GM18868 (cell line): ENCODE measurements around the gene CUBN.
"Not testable (repeated sequence)": the region's sequence is repeated elsewhere in the genome, so short reads cannot be mapped to it uniquely, and the experiment has no call there.

Source experiments
- ATAC-seq: cut with Tn5 transposase; IDR thresholded peaks from one replicate; pipeline ENCODE4 v1.9.1; 2021; ENCODE audit warnings: mild to moderate bottlenecking, moderate library complexity; ENCODE audit not compliant: unreplicated experiment

CUBN gene

DNA sequence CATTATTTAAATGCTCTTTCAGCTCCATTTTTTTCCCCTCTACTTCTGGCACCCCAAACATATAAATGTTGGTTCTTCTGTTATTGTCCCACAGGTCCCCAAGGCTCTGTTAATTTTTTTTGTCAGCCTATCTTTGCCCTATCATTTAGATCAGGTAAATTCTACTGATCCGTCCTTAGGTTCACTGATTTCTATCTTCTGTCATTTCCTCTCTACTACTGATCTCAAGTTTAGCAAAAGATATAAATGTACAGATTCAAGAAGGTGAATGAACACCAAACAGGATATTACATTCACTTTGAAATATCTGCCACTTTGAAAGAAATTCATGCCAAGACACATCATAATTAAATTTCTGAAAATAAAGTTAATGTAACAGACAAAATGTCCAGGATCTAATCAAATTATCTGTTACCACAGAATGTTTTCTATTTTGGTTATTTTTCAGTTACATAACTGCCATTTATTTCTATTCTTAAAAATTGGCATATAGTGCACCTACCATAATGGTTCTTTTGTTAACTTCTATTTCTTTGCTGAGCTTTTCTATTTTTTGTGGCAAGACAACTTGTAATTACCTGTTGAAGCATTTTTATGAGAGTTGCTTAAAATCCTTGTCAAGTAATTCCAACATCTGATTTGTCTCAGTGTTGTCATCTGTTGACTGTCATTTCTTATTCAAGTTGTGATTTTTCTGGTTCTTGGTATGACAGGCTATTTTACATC is 12.1 kb upstream of the CUBN start:
- no peak for ATAC-seq

DNA sequence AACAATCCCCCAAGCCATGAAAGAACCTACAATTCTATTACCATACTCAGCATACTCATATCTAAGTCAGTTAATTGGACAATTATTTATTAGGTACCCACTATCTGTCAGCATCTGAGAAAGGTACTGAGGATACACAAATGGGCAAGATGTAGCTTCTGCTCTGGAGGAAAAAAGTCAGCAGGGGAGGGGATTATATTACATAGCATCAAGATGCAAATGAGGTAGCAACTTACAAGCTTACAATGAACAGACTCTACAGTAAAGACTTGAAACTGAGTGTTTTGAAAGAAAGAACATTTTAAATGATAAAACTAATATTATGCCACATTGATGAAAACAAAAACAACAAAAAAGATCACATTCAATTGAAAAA is 10.8 kb upstream of the CUBN start:
- no peak for ATAC-seq

DNA sequence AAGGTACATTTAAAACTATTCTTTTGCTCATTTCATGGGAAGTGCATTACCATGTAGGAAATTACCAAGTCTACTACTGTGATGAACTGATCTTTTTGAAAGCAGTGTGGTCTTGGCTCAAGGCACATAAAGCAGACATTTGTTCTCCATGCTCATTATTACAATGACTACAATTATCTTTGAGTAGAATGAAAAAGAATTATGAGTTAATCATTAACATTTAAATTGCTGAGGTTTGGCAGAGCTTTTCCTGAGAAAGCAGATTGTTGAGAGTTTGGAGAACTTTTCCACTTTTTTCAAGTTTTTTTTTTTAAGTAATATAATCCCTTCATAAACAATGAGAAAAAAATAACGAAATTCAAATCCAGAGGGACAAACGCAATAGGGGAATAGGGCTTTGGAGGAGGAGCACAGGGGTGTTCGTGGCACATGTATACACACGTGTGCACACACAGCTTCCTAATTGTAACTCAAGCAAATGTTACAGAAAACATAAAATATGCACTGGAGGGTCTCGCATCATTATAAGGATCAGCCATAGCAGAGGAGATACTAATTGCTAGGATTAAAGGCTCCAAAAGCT is 8.9 kb upstream of the CUBN start:
- ATAC-seq: no peak

DNA sequence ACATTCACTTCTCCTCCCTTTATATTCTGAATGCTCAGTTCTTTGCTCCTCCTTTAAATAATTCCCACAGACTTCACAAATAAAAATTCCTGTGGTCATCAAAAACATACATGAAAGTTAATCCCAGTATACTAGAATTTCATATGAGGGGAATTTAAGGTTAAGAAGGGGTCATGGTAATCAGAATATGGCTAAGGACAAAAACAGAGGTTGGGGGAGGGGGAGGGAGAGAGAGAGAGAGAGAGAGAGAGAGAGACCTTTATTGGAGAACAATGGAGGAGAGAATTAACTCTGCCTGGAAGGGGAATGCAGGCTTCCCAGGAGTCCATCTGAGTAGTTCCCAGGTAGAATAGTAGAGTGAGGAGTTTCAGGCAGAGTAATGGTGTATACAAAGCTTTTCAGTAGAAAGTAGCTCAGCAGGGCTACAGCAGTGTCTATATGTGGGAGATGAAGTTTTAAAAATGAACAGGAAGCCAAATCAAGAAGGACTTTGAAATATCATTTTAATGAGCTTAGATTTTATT is 5.2 kb upstream of the CUBN start:
- no peak for ATAC-seq

DNA sequence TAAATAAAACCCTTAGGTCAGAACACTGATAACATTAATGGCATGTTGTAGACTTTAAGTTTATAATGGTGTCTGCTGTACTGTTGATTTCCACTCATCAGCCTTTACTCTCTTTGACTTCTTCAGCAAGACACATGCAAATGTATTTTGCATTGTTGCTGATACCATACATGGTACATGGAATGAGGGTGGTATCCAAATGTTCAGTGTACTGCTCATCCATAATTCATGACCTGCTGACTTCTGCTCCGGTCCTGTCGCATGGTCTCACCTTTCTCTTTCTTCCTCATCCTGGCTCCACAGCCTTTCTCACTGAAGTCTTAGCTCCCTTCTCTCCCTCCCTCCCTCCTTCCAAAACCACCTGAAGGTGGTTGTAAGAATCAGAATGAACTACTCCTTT is 4.7 kb upstream of the CUBN start:
- ATAC-seq: no peak

DNA sequence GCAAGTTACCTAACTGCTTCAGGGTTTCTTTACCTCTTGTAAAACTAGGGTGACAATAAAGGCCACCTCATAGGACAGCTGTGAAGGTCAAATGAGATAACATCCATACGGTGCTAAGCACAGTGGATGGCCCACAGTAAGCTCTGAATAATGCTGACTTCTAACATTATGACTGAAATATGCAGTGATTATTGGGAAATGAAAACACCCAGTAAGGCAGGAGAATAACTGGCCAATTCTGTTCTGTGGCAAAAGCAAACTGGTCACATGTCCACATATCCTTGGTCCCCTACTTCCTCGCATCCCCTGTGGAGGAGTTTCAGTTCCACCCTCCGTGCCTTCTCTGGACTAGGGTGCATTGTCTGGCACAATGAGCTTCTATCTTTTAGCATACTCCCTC is 1.4 kb downstream of the CUBN start:
- no peak for ATAC-seq

DNA sequence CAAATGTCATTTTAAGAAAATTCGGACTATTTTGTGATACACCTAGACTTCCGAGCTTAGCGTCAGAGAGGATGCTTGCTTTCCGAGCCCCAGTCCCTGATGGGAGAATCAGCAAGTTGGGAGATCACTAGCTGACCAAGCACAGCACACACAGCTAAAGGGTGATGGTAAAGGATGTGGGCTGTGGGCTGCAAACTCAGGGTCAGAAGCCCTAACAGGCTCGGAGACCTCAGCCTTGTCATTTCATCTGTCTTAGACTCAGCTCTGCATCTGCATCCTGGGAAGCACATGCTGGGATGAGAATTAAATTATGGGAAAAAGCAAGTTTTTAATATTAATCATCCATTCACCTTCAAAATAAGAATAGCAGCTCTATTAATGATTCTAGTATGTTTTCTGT is 3.3 kb downstream of the CUBN start:
- ATAC-seq: no peak

DNA sequence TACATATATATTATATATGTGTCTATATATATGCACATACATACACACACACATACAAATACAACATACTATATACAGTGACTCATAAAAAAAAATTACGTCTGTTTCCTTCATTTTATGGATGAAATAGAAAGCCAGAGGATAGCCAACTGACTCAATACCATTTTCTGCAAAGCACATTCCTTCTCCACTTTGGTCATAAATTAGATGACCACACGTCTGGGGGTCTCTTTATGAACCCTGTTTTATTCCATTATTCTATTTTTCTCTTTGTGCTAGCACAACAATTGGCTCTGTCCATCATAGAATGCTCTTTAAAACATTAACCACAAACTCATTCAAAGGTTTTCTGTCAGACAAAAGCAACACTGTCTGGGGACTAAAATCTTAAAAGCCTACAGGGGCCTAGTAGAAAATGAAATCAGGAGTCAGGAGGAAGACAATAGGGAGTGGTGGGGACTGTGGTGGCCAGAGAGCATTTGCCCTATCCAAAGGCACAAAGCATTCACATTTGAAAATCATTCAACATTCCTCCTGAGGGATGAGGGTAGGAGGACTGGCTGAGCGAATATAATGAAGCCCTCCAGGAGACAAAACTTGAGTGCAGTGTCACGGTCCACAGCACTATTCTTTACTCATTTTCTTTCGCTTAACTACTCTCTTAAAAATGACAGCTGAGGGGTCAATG is 4.3 kb downstream of the CUBN start:
- no peak for ATAC-seq

DNA sequence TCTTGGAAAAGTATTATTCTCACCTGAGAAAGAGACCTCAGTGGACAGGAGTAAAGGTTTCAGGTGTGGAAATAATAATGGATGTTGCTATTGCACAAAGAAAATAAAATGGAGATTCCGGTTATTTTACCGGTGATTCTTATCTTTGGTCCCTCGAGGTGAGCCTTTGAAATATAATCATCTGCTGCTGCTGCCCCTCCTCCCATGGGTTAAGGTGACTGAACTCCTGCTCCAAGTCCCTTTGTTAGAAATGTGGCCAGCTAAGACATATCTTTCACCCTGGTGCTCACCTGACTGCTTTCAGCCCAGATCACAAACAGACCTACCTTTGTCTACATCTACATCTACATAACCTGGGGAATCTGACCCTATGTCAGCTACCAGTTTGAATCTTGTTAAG is 5.7 kb downstream of the CUBN start:
- no peak for ATAC-seq

DNA sequence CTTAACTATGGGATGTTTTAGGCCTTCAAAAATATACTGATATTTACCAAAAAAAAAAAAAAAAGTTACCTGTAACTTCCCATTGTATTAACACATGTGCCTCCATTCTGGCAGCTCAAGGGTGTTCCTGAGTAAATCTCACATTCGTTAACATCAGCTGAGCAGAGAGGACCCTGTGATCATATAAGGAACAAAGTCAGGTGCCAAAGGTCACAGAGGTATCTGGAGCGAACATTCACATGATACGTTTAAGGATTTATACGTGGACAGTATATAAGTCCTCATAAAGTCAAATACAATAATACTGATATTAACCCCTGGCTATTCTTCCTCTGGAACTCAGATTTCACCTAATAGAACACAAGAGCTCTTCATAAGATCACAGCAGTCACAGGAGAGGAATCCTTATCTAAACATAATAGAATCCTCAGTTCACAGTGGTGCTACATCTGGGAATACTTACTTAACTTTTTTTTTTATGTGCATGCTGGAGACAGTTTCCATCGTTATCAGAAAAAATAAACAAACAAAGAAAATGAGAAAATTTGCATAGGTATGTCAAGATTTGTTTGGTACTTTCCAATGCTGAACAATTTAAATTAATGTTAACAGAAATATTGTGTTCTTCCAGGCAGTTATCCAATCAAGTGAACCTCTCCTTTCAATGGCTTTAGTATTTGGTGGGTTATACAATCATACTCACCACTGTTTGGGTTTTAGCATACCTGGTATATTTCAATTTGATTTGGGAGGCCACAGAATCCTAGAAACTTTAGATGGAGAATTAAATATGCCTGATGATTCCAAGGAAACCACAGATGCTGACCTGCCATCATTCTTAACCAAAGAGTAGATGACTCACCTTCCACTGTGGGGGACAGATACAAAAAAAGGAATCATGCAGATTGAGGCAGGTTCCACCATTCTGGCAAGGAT is 6.6 kb downstream of the CUBN start:
- ATAC-seq: no peak

DNA sequence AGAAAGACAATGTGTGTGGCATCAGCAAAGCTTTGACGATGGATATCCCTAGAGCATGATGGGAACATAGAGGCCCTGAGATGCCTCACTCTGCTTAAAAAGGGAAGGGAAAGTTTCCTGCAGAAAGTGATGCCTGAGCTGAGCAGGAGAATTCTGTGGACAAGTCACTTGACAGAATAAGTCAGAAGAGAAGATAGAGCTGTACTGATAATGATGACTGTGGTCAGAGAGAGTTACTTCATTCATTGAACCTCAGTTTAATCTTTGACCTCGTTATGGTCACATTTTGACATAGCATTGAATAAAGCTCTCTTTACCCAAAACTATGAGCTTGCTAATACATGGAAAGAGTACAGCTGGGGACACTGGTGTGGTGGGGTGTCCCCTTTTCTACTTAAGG is 7.6 kb downstream of the CUBN start:
- no peak for ATAC-seq

DNA sequence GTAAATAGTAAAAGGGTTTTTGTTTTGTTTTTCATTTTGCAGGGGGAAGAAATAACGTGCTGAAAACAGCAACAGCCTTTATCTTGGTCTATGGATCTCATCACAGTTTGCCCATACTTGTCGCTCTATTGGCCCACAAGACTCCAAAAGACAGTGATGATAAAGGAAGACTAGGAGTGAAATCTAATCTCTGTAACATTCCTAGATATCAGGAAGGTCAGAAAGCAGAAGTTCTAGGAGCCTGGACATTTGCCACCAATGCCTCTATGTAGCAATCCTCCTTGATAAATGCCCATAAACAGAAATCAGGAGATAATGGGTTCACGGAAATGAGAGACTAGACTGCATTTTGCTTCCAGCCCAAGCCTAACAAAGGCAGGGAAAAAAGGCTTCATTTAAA is 8.9 kb downstream of the CUBN start:
- no peak for ATAC-seq

DNA sequence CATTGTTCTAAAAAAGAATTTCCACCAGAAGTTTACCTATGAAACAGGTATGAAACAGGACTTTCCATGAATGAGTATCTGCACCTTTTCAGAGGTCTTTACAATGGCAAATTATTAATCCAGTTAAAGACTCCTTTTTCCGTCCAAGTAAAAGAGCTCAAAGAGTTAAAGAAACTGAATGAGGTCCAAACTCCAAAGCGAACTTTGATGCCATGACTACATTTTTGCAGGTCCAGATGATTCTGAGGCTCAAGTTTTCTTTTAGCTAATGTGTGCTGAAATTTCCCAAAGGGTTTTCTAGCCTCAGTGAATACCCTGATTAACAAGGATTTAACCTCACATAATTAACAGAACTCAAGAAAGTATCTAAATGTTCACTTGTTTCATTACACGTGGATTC is 9.8 kb downstream of the CUBN start:
- no peak for ATAC-seq

DNA sequence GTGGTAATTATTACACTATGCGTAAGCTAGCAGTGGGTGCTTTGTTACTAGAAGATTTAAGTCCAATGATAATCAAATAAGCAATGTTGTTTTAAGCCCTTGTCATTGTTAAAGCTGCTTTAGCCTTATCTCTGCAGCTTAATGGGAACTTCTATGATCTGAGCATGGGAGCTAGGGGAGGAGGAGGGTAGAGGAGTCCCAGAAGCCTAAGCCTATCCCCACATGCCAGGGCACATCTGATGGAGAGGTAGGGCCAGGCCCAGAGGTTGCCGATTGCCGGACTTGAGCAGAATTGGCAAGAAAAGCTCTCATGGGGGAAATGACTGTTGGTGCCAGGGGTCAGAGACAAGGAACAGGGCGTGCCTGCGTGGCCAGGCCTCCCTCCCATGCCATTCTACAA is 13.4 kb downstream of the CUBN start:
- no peak for ATAC-seq

DNA sequence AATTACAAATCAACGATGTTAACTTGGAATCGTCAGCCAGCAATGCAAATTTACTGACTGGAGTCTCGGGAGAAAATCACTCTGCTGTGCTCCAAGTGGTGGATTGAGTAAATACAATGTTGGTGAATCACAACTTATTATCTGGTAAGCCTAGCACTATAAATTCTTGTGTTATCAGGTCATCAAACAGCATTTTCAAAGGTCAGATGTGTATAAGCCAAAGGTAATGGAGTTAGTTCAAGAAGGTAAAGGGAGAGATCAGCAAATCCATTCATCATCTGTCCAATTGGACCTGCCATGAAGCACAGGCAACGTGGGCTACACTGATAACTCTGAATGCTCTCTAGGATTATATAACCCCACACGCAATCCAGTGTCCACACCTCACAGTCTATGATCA is 13.9 kb downstream of the CUBN start:
- no peak for ATAC-seq

DNA sequence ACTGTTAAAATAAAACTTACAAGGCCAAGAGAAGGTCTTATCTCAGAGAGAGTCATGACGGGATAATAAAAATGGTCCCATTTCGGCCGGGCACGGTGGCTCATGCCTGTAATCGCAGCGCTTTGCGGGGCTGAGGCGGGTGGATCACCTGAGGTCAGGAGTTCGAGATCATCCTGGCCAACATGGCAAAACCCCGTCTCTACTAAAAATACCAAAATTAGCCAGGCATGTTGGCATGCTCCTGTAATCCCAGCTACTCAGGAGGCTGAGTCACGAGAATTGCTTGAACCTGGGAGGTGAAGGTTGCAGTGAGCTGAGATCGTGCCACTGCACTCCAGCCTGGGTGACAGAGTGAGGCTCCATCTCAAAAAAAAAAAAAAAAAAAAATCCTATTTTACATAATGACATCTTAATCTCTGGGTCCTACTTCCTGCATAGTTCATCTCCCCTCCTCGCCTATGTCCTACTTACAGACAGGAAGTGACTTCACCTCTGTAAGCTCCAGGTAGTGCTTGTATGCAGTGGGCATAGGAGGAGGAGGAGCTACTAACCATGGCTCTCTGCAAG is 14.7 kb downstream of the CUBN start:
- not testable (repeated sequence) for ATAC-seq

DNA sequence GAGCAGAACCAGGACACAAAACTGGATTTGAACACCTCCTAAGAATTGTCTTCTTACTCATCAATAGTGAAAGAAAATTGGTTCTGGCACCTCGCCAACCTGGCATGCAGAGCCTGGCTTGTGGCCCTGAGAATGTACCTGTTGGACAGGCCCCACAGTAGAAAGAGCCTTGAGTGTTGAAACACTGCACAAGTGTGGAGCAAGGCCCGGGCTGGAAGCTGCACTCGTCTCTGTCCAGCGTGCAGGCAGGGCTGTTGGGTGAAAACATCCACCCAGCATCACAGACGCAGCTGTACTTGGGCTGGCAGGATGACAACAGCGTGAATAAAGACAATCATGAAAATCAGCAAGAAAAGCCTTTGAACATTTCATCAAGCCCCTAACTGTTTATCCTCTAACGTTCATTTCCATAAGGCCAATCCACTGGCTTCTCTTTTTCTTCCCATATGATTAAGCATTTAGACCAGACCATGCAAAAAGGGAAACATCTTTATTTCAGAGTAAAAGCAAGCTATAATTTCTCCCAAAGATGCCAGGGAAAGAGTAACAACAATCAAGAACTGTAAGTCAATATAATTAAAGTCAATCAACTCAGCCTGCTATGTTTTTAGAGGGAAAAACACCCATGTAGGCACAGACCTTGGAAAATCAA is 15.6 kb downstream of the CUBN start:
- ATAC-seq: no peak

DNA sequence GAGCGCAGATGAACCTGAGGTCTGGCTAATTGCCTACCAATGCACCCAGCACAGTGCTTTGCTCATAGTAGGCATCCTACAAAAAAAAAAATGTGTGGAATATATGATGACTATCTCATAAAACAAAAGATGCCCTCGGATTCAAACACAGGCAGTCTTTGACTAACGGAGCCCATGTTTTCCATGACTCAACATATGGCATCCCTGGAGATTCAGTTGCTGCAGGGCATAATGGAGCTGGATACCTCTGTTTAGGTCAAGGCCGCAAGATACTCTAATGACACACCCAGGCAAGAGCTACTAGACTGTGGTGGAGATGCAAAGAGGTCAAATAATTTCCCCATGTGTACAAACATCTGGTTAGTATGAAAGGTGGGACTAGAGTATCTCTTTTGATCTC is 16.3 kb downstream of the CUBN start:
- no peak for ATAC-seq

DNA sequence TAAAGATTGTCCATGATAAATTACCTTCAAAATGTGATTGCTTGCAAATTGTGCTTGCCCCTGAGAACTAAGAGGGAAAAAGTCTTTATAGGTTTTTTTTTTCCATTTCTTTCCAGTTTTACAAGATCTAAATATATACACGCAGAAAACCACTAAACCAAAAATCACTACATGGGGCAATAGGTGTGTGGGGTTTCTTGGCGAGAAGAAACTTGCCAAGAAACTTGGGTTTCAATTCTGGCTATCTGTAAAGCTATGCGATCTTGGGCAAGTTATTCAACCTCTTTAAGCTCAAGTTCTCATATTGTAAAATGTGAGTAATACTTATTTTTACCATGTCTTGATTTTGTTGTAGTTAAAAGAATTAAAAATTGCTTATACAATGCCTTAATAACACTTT is 17.0 kb downstream of the CUBN start:
- ATAC-seq: no peak

DNA sequence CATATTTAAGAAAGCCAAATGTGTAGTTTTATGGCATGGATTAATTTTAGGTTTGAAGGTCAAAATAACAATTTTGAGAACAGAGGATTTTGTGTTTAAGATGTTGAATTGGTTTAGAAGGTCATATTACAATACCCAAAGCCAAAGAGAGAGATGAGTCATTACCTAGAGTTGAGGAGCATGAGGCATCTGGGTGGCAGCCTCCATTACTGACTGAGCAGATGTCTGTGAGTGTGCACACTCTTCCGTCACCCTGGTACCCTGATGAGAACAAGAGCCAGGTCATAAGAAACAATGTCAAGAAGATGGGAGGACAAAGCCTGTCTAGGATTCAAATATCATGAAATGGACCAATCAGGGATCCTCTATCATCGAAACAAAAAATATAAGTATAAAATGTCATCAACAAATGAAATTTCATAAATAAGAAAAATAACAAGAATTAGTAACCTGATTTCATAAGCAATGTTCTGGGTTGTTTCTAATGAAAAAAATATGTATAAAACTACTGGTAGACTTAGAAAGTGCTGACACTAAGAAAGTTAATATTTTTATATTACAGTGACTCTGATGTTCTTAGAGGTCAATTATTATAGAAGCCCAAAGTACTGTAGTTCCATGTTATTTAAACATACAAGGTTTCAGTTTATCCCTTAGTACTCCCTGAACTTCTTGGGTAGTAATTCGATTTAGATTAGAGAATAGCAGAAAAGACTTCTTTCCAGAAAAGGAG is 20.0 kb downstream of the CUBN start:
- no peak for ATAC-seq
